HL-60 (cell line): ENCODE measurements around the gene RASA2.

Source experiments
- CTCF ChIP-seq: IDR thresholded peaks from one replicate; pipeline ENCODE4 v1.5.1; 2011; ENCODE audit warnings: low read length, control low read depth, inconsistent platforms; ENCODE audit not compliant: insufficient read depth
- GABPA ChIP-seq: IDR thresholded peaks from 2 replicates; pipeline ENCODE4 v1.6.1; 2012; ENCODE audit warnings: low read depth
- POLR2AphosphoS5 ChIP-seq: IDR thresholded peaks from 2 replicates; pipeline ENCODE4 v1.6.1; 2012; ENCODE audit warnings: low read depth
- REST ChIP-seq: IDR thresholded peaks from 2 replicates; pipeline ENCODE4 v1.6.1; 2012; ENCODE audit warnings: low read depth; ENCODE audit not compliant: insufficient replicate concordance
- SPI1 ChIP-seq: IDR thresholded peaks from 2 replicates; pipeline ENCODE4 v1.6.1; 2012; ENCODE audit warnings: low read depth, mild to moderate bottlenecking, borderline replicate concordance

- TF ChIP-seq CTCF: no peak
- TF ChIP-seq REST: no peak
- TF ChIP-seq POLR2AphosphoS5: no peak
- TF ChIP-seq SPI1: no peak
- TF ChIP-seq GABPA: no peak
Measured at GRCh38 chr3:141457624-141458236, 29.1 kb upstream of the RASA2 start.
